Measurements from ENCODE around the gene CRIM1. TPM values are rescaled to one million over a fixed set of nuclear protein-coding genes. Genes with fewer than 3 reads are reported as not detected.

CRIM1 gene
- total RNA-seq, 4 donors from 2014 or later, result 93.2 to 194 (median 119) TPM

GRCh38 chr2:36348721-36349120, 6.9 kb upstream of the CRIM1 start:
- H3K27ac ChIP-seq, result no peak overlapping the region
- intact Hi-C loops (cut with DNase I; ENCODE audit: low total_unique reads), result no loop called here
- no peak overlapping the region for H3K4me3 ChIP-seq
- no peak for TF ChIP-seq POLR2A (IDR thresholded peaks at IDR 0.05)
- TF ChIP-seq CTCF (IDR thresholded peaks at IDR 0.05 in 4 of 5, conservative IDR thresholded peaks at IDR 0.05 in 1 of 5), result no peak
- ATAC-seq (no peak), DNase-seq (no peak)
- H3K9me3 ChIP-seq, result no peaks in the 10 kb centered on the region
- H3K36me3 ChIP-seq, result no peaks in the 10 kb centered on the region
- H3K27me3 ChIP-seq, result no peaks in the 10 kb centered on the region
- in situ Hi-C loops (cut with MboI; ENCODE audit: low sequenced_read_pairs in 4 of 4), result loop anchor here in 1 of 4 donors (5.0 kb wide), 1 partner anchor 314 kb away; no protein-coding TSS in a partner anchor
- H3K4me1 ChIP-seq, result no peaks in the 10 kb centered on the region

DNA sequence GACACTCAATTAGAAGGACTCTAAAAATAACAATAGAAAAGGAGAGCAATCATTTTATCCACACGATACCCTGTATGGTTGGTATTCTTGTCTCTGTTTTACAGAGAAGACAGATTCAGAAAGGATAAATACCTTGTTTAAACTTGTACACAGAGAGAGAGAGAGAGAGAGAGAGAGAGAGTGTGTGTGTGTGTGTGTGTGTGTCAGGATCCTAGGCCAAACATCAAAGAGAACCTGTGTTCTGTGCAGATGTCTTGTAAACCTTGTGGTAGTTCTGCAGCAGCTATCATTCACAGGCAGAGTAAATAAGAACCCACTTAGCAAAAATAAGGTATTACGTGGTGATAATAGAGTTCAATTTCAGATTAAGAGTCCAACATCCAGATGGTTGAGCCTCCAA, 4.3 kb upstream of the CRIM1 start:
- TF ChIP-seq POLR2A (IDR thresholded peaks at IDR 0.05) (no peak), CTCF (IDR thresholded peaks at IDR 0.05 in 4 of 5, conservative IDR thresholded peaks at IDR 0.05 in 1 of 5) (no peak)

GRCh38 chr2:36351736-36352349, 3.7 kb upstream of the CRIM1 start:
- no peak overlapping the region for H3K4me3 ChIP-seq
- H3K4me1 ChIP-seq, result peaks cover 6 to 8% of the 10 kb centered on the region in 2 donors
- no peaks in the 10 kb centered on the region for H3K36me3 ChIP-seq
- H3K27me3 ChIP-seq, result no peaks in the 10 kb centered on the region
- no peak for ATAC-seq
- in situ Hi-C loops (cut with MboI; ENCODE audit: low sequenced_read_pairs in 4 of 4) (loop anchor here (5.0 to 10.0 kb wide), 3 partner anchors 153 to 315 kb away; no protein-coding TSS in a partner anchor), intact Hi-C loops (cut with DNase I; ENCODE audit: low total_unique reads) (loop anchor here (2.0 to 5.0 kb wide), 3 partner anchors 159 to 615 kb away; partner anchors contain the start of gene STRN)
- no peak for TF ChIP-seq POLR2A (IDR thresholded peaks at IDR 0.05)
- TF ChIP-seq CTCF (IDR thresholded peaks at IDR 0.05 in 4 of 5, conservative IDR thresholded peaks at IDR 0.05 in 1 of 5), result peak; percentile 43 to 72 (median 60)
- DNase-seq, result no peak
- H3K27ac ChIP-seq, result no peak overlapping the region
- no peaks in the 10 kb centered on the region for H3K9me3 ChIP-seq

More for the DNA sequence above, 4.3 kb upstream of the CRIM1 start:
- Histone ChIP-seq H3K9me3 (no peaks in the 10 kb centered on the region), H3K4me3 (no peak overlapping the region), H3K27me3 (no peaks in the 10 kb centered on the region), H3K36me3 (no peaks in the 10 kb centered on the region), H3K27ac (no peak overlapping the region), H3K4me1 (peaks cover 6 to 8% of the 10 kb centered on the region in 2 donors)
- in situ Hi-C loops (cut with MboI; ENCODE audit: low sequenced_read_pairs in 4 of 4), result loop anchor here (5.0 to 10.0 kb wide), 3 partner anchors 154 to 316 kb away; no protein-coding TSS in a partner anchor
- ATAC-seq, result no peak
- intact Hi-C loops (cut with DNase I; ENCODE audit: low total_unique reads), result loop anchor here (5.0 kb wide), 2 partner anchors 436 to 616 kb away; partner anchors contain the start of gene STRN
- no peak for DNase-seq

GRCh38 chr2:36352701-36353100, 2.9 kb upstream of the CRIM1 start:
- no peaks in the 10 kb centered on the region for H3K9me3 ChIP-seq
- no peak overlapping the region for H3K4me3 ChIP-seq
- no peak for DNase-seq
- H3K27me3 ChIP-seq, result no peaks in the 10 kb centered on the region
- no peaks in the 10 kb centered on the region for H3K36me3 ChIP-seq
- in situ Hi-C loops (cut with MboI; ENCODE audit: low sequenced_read_pairs in 4 of 4), result loop anchor here (5.0 to 10.0 kb wide), 3 partner anchors 152 to 315 kb away; no protein-coding TSS in a partner anchor
- no peak for ATAC-seq
- TF ChIP-seq POLR2A (IDR thresholded peaks at IDR 0.05) (no peak), CTCF (IDR thresholded peaks at IDR 0.05 in 4 of 5, conservative IDR thresholded peaks at IDR 0.05 in 1 of 5) (no peak)
- peaks cover 6 to 8% of the 10 kb centered on the region in 2 donors for H3K4me1 ChIP-seq
- peak overlapping the region in 3 of 4 donors; percentile 2 to 35 (median 13) for H3K27ac ChIP-seq
- intact Hi-C loops (cut with DNase I; ENCODE audit: low total_unique reads), result loop anchor here (2.0 to 5.0 kb wide), 3 partner anchors 158 to 615 kb away; partner anchors contain the start of gene STRN
